ENCODE results near the gene ATAD2B.

Gene ATAD2B

DNA sequence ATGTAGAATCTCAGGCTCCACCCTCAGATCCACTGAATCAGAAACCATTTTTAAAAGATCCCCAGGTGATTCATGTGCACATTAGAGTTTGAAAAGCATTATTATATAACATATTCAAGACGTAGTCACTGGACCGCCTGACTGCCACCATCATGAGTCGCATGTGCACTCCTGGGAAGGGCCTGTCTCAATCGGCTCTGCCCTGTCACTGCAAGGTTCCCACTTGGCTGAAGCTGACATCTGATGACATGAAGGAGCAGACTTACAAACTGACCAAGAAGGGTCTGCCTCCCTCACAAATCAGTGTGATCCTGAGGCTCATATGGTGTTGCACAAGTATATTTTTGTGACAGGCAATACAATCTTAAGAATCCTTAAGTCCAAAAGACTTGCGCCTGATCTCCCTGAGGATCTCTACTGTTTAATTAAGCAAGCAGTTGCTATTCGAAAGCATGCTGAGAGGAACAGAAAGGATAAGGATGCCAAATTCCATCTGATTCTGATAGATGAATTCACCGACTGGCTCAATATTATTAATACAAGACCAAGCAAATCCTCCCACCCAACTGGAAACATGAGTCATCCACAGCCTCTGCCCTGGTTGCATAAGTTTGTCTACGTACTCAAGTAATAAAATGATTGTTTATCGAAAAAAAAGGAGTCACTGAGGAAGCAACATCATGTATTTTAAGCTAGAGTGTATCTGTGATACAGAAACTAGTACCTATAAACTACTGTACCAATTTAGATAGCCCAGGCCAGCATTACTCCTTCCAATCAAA, 26.2 kb downstream of the ATAD2B start:
- peak overlapping the region; percentile 16 for H3K4me3 ChIP-seq (ENCODE audit: control insufficient read depth, low read depth, low read length)
- DNase-seq (ENCODE audit: low read depth): peak; percentile 96
- TF ChIP-seq, protein P1, sequence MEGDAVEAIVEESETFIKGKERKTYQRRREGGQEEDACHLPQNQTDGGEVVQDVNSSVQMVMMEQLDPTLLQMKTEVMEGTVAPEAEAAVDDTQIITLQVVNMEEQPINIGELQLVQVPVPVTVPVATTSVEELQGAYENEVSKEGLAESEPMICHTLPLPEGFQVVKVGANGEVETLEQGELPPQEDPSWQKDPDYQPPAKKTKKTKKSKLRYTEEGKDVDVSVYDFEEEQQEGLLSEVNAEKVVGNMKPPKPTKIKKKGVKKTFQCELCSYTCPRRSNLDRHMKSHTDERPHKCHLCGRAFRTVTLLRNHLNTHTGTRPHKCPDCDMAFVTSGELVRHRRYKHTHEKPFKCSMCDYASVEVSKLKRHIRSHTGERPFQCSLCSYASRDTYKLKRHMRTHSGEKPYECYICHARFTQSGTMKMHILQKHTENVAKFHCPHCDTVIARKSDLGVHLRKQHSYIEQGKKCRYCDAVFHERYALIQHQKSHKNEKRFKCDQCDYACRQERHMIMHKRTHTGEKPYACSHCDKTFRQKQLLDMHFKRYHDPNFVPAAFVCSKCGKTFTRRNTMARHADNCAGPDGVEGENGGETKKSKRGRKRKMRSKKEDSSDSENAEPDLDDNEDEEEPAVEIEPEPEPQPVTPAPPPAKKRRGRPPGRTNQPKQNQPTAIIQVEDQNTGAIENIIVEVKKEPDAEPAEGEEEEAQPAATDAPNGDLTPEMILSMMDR (conservative IDR thresholded peaks at IDR 0.05; ENCODE audit: control insufficient read depth, insufficient read depth, low read depth, low read length): no peak

DNA sequence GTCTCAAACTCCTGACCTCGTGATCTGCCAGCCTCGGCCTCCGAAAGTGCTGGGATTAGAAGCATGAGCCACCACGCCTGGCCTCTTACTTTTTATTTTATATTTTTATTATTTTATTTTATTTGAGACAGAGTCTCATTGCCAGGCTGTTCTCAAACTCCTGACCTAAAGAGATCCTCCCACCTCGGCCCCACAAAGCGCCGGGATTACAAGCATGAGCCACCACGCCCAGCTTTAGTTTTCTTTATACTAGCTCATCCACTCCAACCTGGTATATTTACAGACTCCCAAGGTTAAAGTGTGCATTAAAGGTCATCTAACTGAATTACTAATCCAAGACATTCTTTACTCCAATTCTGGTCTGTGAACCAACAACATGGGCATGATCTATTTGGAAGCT, 26.8 kb downstream of the ATAD2B start:
- no peak for DNase-seq (ENCODE audit: low read depth)
- TF ChIP-seq, protein P1 (conservative IDR thresholded peaks at IDR 0.05; ENCODE audit: control insufficient read depth, insufficient read depth, low read depth, low read length): no peak
- H3K4me3 ChIP-seq (ENCODE audit: control insufficient read depth, low read depth, low read length): no peak overlapping the region

DNA sequence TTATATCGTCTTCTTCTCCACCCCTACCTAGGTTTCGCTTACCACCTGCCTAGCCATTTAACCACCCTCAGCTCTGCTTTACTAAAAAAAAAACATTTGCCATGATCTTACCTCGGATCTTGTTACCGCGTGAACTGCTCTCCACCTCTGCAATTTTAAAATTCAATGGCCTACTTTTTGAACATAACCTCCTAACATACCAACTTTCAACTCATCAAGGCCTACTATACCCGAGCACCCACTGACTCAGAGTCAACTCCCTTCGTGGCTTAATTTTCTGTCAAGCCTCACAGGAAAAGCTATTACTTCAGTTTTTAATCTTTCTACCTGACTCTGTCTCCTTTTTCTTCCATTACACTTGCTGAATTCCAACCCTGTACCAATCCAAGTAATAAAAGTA, 55.7 kb downstream of the ATAD2B start:
- H3K4me3 ChIP-seq (ENCODE audit: control insufficient read depth, low read depth, low read length): no peak overlapping the region
- TF ChIP-seq, protein P1 (conservative IDR thresholded peaks at IDR 0.05; ENCODE audit: control insufficient read depth, insufficient read depth, low read depth, low read length): no peak
- DNase-seq (ENCODE audit: low read depth): no peak

DNA sequence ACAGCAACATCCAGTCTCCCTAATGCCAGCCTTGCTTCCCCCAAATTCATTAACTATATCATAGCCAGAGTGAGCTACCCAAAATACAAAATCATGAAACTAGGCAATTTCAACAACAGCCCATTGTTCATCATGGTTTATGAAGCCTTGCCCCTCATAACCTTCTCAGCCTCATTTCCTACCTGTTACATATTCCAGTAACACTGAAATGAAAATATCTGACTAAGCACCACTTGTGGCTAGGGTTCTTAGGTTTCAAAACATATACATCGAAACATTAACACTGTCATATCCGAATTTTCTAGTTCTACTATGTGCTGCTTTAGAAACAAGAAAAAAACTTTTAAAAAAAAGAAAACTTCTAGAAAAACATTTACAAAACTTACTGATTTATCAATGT, 59.5 kb downstream of the ATAD2B start:
- DNase-seq (ENCODE audit: low read depth): no peak
- TF ChIP-seq, protein P1 (conservative IDR thresholded peaks at IDR 0.05; ENCODE audit: control insufficient read depth, insufficient read depth, low read depth, low read length): no peak
- no peak overlapping the region for H3K4me3 ChIP-seq (ENCODE audit: control insufficient read depth, low read depth, low read length)

DNA sequence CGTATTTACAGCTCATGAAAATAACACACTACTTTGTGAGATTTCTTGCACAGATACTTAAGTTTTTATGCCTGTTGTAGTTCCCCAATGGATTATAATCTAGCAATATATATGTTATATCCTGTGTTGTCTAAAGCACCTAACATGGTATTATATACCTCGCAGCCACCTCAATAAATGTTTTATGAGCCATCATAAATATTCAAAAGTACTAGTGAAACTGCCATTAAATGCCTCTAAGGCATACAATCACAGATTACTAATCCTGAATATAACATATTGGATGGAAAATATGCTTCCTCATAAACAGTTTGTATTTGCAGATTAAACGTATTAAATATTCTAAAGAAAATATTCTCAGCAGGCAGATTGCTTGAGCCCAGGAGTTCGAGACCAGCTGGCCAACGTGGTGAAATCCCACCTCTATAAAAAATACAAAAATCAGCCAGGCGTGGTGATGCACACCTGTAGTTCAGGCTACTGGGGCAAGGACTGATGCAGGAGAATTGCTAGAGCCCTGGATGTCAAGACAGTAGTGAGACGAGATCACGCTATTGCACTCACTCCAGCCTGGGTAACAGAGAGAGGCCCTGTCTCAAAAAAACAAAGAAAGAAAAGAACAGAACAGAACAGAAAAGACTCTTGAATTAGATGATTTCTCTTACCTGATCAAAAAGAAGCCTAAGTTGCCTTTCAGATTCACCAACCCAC, 64.1 kb downstream of the ATAD2B start:
- no peak overlapping the region for H3K4me3 ChIP-seq (ENCODE audit: control insufficient read depth, low read depth, low read length)
- TF ChIP-seq, protein P1 (conservative IDR thresholded peaks at IDR 0.05; ENCODE audit: control insufficient read depth, insufficient read depth, low read depth, low read length): no peak
- no peak for DNase-seq (ENCODE audit: low read depth)

DNA sequence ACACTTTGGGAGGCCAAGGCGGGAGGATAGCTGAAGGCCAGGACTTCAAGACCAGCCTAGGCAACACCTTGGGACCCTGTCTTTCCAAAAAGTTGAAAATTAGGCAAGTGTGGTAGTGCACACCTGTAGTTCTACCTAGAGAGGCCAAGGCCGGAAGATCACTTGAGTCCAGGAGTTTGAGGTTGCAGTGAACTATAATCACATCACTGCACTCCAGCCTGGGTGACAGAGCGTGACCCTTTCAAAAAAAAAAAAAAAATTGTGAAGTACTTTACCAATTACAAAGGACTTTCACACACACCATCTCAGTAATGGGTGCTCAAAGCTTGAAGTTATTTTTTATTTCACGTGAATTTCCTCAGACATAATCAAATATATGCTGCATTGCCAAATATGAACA, 65.0 kb downstream of the ATAD2B start:
- TF ChIP-seq, protein P1 (conservative IDR thresholded peaks at IDR 0.05; ENCODE audit: control insufficient read depth, insufficient read depth, low read depth, low read length): no peak
- no peak overlapping the region for H3K4me3 ChIP-seq (ENCODE audit: control insufficient read depth, low read depth, low read length)
- no peak for DNase-seq (ENCODE audit: low read depth)

Measured in fibroblast of mammary gland (primary cell).